Epidermal melanocyte (primary cell): ENCODE results near the gene RAP1A.
A peak's percentile ranks its signal among the peaks of the same experiment; 100 is the strongest.
"Not testable (repeated sequence)": the region's sequence is repeated elsewhere in the genome, so short reads cannot be mapped to it uniquely, and the experiment has no call there.

ENCODE experiments used
- DNase-seq: peaks from one replicate; pipeline ENCODE4 v3.0.0; 2011; ENCODE audit warnings: low spot score; ENCODE audit not compliant: insufficient read length

Gene RAP1A

DNA sequence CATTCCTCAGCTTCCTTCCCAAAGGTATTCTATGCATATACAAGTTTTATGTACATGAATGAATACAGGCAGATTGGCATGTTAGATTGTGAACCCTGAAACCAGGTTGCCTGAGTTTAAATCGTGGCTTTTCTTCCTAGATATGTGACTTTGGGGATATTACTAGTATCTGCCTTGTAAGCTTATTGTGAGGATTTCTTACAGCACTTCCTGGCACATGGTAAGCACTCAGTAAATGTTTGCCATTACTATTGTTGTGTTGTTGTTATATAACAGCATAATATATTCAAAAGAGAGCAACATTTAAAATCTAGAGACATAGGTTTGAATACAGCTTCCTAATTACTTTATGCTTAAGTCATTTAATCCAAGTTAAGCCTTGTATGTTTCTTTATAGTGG lies 45.1 kb downstream of the RAP1A start:
- no peak for DNase-seq

DNA sequence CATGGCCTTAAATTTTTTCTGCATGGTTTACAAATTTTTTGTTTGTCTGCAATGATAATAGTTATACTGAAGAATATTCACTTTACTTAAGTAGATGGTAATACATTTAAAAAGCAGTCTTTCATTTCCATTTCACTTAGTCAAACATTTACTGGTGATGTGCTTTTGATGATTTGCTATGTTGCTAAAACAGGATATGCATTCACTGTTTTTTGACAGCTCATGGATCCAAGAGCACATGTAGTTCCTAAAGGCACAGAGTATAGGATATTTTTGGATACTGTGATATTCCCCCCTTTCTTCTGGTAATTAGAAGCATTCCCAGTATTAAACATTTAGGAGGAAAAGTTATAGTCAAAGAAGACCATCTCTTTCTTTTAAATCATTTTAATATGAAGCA lies 45.9 kb downstream of the RAP1A start:
- no peak for DNase-seq

DNA sequence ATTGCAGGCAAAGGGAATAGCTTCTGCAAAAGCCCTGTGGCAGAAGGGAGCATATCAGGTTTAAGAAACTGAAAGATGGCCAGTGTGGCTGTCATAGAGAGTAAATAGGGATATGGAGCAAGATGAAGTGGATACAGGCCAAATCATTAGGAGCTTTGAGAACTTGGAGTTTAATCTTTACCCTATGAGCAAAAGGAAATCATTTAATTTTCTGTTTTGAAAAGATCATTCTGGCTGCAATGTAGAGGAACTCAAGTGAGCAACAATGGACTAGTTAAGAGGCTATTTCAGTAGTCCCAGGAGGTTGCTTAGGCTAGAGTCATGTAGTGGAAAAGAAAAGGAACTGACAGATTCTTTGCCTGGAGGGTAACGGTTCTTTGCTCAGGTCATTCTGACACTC lies 47.2 kb downstream of the RAP1A start:
- DNase-seq = no peak

DNA sequence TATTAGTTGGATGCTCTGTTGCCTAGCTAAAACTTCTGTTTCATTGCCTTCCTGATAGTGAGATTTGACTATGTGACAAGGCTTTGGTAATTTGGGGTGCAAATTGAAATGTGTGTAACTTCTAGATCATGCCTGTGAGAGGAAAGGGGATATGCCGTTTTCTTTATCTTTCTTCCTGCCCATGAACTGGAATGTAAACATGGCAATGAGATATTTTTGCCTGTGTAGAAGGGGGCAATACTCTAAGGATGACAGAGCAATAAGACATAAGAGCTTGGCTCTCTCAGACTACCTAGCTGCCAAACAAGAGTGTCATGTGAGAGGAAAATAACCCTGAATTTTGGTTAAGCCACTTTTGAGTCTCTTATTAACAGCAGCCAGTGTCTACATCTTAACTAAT lies 49.7 kb downstream of the RAP1A start:
- DNase-seq = no peak

DNA sequence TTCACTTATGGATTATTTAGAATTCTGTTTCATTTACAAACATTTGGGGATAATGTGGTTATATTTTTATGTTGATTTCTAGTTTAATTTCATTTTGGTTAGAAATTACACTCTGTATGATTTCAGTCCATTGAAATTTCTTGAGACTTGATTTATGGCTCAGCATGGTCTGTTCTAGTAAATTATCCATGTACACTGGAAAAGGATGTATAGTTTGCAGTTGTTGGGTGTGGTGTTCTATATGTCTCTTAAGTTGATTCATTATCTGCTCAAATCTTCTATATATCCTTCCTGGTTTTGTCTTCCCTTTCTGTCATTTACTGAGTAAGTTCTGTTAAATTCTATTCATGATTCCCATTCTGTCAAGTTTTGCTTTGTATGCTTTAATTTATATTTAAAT lies 52.3 kb downstream of the RAP1A start:
- DNase-seq = no peak

DNA sequence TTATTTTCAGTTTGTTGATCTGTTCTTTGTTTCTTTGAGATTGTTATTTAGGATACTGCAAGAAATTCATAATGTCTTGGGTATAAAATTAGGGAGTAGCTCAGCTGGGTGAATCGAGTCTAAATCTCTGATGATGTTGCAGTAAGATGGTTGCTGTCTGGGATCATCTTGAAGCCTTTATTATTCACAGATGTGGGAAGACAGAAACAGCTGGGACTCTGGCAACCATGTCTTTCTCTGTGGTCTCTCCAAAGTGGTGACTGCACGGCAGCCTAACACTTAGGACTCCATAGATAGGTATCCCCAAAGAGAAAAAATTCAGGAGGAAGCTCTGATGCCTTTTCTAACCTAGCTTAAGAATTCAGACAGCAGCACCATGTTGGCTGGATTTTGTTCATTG lies 52.7 kb downstream of the RAP1A start:
- DNase-seq = no peak

DNA sequence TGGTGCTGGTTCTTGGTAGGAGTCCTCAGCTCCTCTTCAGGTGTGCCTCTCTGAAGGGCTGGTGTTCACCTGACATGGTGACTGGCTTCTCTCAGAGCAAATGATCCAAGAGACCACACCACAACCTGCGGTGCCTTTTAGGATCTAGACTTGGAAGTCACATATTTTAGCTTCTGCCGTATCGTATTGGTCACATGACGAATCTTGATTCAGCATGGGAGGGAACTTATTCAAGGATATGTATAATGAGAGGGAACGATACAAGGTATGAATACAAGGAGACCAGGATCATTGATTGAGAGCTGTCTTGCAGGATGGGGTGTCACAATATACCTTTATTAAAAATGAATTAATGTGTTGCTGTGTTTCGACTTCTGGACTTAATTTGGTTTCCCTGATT lies 58.0 kb downstream of the RAP1A start:
- no peak for DNase-seq

DNA sequence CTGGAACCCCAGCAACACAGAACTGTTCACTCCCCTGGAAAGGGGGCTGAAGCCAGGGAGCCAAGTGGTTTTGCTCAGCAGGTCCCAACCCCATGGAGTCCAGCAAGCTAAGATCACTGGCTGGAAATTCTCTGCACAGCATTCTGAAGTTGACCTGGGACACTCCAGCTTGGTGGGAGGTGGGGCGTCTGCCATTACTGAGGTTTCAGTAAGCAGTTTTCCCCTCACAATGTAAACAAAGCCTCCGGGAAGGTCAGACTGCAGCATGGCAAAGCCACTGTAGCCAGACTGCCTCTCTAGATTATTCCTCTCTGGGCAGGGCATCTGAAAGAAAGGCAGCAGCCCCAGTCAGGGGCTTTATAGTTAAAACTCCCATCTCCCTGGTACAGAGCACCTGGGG lies 60.0 kb downstream of the RAP1A start:
- no peak for DNase-seq

DNA sequence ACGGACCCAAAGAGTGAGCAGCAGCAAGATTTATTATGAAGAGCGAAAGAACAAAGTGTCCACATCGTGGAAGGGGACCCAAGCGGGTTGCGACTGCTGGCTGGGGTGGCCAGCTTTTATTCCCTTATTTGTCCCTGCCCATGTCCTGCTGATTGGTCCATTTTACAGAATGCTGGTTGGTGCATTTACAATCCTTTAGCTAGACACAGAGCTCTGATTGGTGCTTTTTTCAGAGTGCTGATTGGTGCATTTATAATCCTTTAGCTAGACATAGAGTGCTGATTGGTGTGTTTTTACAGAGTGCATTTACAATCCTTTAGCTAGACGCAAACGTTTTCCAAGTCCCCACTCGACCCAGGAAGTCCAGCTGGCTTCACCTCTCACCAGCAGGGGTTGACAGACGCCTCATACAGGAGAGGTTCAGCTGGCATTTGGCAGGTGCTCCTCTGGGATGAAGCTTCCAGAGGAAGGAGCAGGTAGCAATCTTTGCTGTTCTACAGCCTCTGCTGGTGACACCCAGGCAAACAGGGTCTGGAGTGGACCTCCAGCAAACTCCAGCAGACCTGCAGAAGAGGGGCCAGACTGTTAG lies 60.7 kb downstream of the RAP1A start:
- DNase-seq = not testable (repeated sequence)

DNA sequence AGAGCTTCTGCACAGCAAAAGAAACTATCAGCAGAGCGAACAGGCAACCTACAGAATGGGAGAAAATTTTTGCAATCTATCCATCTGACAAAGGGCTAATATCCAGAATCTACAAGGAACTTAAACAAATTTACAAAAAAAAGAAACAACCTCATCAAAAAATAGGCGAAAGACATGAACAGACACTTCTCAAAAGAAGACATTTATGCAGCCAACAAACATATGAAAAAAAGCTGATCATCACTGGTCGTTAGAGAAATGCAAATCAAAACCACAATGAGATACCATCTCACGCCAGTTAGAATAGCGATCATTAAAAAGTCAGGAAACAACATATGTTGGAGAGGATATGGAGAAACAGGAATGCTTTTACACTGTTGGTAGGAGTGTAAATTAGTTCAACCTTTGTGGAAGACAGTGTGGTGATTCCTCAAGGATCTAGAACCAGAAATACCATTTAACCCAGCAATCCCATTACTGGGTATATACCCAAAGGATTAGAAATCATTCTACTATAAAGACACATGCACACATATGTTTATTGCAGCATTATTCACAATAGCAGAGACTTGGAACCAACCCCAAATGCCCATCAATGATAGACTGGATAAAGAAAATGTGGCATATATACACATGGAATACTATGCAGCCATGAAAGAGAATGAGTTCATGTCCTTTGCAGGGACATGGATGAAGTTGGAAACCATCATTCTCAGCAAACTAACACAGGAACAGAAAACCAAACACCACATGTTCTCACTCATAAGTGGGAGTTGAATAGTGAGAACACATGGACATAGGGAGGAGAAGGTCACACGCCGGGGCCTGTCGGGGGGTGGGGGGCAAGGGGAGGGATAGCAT lies 65.9 kb downstream of the RAP1A start:
- not testable (repeated sequence) for DNase-seq

DNA sequence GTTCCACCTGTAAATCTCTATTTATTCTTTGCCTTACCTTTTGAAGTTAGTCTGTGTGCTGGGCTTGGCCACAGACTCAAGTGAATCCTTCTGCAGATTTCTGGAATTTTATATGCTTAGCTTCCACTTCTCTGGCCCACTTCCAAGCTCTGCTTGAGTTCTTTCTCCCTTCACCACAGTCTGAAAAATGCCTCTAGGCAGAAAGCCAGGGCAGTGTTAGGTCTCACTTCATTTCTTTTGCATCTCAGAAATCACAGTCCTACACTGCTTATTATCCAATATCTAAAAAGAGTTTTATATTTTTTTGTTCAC lies 70.7 kb downstream of the RAP1A start:
- DNase-seq = peak; percentile 76

DNA sequence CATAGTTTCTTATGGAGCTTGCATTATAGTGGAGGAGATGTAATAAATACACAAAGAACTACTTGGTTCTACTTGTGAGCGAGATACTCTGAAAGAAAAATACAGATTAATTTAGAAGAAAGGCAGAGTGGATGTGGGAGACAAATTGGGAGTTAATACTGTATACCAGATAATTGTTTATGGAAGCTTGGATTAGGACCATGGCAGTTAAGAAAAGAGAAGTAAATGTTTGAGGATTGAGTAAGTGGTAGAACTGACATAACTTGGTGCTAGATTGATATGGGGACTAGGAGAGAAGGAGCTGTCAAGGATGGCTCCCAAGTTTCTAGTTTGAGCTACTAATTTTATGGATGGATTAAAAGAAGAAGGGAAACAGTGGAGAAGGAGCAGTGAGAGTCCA lies 72.3 kb downstream of the RAP1A start:
- DNase-seq = no peak

DNA sequence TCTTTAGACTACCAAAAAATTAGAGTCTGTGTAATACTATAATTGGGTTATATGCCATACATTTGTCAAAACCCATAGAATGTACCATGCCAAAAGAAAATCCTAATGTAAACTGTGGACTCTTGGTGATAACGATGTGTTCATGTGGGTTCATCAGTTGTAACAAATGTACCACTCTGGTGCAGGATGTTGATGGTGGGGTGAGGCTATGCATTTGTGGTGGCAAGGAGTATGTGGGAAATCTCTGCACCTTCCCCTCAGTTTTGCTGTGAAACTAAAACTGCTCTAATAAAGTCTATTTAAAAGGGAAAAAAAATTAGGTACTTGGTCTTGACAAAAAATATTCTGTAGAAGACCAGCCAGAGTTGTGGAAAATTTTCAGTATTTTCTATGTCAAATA lies 76.2 kb downstream of the RAP1A start:
- no peak for DNase-seq

DNA sequence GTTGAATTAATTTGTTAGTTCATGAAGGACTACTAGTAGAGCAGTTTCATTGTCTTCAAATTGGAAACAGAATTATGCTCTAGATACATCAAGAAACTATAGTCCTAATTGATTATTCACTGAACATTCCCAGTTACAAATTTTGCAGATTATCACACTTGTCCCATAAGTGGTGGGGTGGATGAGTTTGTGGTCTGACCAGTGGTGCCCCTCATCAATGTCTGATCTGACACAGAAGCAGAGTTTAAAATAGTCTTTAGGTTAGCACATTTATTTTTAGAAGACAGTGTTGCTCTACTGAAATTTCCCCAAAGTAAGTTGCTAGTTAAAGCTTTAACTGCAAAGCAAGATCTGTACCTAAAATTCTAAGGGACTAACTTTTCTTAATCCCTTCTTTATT lies 76.7 kb downstream of the RAP1A start:
- no peak for DNase-seq

DNA sequence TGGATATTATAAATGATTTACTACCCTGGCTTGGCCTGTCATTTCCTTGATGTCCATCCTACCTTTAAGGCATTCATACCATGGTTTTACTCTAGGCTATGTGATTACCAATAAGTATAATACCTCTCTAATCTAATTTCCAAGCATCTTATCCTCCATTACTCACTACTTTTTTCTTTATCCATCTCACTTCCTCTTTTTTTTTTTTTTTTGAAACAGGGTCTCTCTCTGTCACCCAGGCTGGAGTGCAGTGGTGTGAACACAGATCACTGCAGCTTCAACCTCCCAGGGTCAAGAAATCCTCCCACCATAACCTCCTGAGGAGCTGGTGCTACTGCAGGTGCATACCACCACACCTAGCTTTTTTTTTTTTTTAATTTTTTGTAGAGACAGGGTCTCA lies 79.7 kb downstream of the RAP1A start:
- no peak for DNase-seq

DNA sequence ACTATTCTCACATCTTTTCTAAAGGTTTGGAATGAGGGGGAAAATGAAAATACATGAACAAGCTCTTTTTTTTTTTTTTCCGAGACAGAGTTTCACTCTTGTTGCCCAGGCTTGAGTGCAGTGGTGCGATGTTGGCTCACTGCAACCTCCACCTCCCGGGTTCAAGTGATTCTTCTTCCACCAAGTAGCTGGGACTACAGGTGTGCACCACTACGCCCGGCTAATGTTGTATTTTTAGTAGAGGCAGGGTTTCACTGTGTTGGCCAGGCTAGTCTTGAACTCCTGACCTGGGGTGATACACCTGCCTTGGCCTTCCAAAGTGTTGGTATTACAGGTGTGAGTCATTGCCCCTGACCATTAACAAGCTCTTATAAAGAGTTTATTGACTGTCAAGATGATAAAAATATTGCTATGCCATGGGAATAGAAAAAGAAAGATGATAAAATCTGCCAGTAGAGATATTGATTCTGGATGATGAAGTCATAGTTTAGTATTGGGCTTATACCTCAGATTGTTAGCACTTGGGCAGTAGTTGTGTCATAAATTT lies 83.0 kb downstream of the RAP1A start:
- no peak for DNase-seq

DNA sequence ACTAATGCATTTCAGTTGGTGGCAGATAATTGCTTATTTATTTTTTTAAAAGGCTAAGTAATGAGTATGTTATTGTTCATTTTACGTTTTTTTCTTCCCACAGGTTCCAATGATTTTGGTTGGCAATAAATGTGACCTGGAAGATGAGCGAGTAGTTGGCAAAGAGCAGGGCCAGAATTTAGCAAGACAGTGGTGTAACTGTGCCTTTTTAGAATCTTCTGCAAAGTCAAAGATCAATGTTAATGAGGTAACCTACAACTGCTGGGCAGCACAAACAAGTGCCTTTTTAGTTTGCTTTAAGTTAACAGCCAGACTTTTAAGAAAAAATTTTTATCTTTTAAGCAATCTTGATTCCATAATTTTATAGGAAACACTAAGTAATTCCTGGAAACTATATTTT lies 84.7 kb downstream of the RAP1A start:
- DNase-seq = no peak

DNA sequence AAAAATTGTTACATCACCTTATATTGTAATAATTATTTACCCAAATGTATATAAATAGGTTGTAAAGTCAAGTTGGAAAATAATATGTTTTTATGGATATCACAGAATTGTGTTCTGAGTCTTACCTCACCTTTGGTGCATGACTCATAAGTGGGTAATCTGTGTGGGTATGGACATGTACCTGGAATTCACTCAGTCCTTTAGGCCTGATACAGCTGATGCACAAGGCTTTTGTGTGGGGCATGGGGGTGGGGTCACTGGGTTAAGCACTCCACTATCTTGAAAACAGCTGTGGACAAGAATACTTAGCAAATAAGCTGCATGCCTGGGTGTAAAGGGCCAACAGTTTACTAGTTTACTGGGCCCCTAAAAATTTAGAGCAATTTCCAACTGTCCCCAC lies 85.2 kb downstream of the RAP1A start:
- DNase-seq = no peak

DNA sequence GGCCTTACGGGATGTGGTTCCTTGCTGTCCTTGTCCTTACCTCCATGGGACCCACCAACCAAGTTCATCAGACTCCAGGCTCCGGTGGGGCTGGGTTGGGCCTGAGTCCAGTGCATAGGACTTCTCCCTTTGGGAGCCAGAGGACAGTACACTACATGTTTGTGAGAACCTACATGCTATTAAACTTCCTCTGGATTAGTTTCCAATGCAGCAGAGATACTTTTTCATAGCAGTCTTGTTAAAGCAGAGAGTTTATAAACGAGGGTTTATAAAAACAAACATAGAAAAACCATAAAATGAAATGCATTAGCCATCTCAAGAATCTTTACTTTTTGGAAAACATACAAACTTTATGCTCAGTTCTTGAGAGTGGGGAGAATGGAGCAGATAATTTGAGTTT lies 86.3 kb downstream of the RAP1A start:
- DNase-seq = no peak

DNA sequence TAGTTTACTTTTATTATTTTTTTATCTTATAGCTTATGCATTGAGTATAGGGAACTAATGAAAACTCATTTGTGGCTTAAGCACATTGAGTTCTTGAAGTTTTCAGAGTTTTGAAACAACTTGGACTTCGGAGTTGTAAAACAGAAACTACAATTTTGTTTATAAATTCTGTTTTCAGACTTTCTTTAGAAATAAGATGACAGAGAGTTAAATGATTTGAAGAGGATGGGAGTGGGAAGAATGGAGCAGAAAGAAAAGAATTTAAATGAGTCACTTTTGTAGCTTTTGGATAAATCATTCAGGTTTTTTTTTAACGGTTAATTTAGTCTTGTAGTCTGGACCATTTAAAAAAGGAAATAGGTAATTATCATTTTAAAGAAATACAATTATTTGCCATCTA lies 87.3 kb downstream of the RAP1A start:
- DNase-seq = no peak

DNA sequence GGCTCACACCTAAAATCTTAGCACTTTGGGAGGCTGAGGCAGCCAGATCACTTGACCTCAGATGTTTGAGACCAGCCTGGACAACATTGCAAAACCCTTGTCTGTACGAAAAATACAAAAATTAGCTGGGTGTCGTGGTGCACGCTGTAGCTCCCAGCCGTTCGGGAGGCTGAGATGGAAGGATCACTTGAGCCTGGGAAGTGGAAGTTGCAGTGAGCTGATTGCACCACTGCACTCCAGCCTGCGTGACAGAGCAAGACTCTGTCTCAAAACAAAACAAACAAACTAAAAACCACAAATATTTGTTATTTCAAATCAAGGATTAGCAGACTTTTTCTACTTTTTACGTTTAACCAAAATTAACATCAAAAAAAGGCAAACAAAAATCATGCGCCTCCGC lies 88.3 kb downstream of the RAP1A start:
- no peak for DNase-seq

DNA sequence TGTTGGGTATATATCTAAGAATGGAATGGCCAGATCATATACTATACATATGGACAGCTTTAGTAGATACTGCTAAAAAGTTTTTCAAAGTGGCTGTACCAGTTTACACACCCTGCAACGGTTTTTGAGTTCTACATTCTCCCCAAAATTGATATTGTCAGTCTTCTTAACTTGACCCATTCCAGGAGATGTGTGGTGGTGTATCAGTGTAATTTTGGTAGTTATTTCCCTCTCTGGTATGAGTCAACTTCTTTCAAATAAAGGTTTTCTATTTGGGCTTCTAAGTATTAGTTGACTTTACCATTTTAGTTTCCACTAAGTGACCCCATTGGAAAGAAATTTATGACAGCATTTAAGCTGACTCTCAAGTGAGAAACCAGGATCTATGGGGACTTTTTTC lies 90.4 kb downstream of the RAP1A start:
- no peak for DNase-seq

DNA sequence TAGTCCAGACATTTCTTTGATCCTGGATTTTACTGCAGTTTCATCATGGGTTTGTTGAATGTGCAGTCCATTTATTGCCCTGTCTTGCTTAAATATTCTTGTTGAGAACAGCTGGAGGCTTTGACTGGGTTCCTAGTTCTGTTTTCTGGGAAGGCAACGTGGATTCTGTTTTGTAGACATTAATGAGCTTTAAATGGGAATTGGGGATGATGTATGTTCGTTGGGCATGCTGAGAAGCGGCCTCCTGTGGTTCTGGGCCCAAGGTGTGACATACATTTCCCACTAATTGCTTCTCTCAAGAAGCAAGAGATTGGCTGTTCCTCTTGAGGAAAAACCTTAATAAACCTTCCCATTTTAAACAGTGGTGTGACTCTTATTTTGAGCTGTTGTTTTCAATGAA lies 96.7 kb downstream of the RAP1A start:
- DNase-seq = no peak
